ENCODE results near the gene XCL2.
"Not testable (repeated sequence)": the region's sequence is repeated elsewhere in the genome, so short reads cannot be mapped to it uniquely, and the experiment has no call there.

Gene XCL2

GRCh38 chr1:168582688-168583336, 39.0 kb upstream of the XCL2 start:
- no peaks in the 10 kb centered on the region for H3K36me3 ChIP-seq (ENCODE audit: insufficient read depth, low read length)
- no peak overlapping the region for H3K4me3 ChIP-seq (ENCODE audit: low read depth in 1 of 2, low read length in 2 of 2)
- H3K9me3 ChIP-seq (ENCODE audit: insufficient read depth, low read length, severe bottlenecking), result no peaks in the 10 kb centered on the region
- no peak overlapping the region for H3K4me2 ChIP-seq (ENCODE audit: insufficient read depth, low read length)
- no peaks in the 10 kb centered on the region for H3K27me3 ChIP-seq (ENCODE audit: insufficient read depth, low read length, poor library complexity)
- H3K4me1 ChIP-seq (ENCODE audit: insufficient read depth, low read length), result no peaks in the 10 kb centered on the region
- H2AFZ ChIP-seq (ENCODE audit: low read depth, low read length), result no peak overlapping the region
- H3K9ac ChIP-seq (ENCODE audit: low read depth, low read length), result no peak overlapping the region
- no peak overlapping the region for H3K27ac ChIP-seq (ENCODE audit: low read length)
- DNase-seq, result no peak
- no peaks in the 10 kb centered on the region for H3K79me2 ChIP-seq (ENCODE audit: insufficient read depth, low read length)
- no peak for ATAC-seq (ENCODE audit: insufficient read depth, low read depth)
- TF ChIP-seq CTCF (IDR thresholded peaks at IDR 0.05; ENCODE audit: borderline replicate concordance, extremely low read depth, low read length, poor library complexity, severe bottlenecking) (no peak), EZH2 (IDR thresholded peaks at IDR 0.05; ENCODE audit: borderline replicate concordance, low read depth, low read length, severe bottlenecking) (no peak)
- no peaks in the 10 kb centered on the region for H4K20me1 ChIP-seq (ENCODE audit: insufficient read depth, low read length)

- Histone ChIP-seq H3K4me2 (ENCODE audit: insufficient read depth, low read length) (no peak overlapping the region), H3K4me1 (ENCODE audit: insufficient read depth, low read length) (no peaks in the 10 kb centered on the region), H3K36me3 (ENCODE audit: insufficient read depth, low read length) (no peaks in the 10 kb centered on the region), H3K9ac (ENCODE audit: low read depth, low read length) (no peak overlapping the region), H3K27me3 (ENCODE audit: insufficient read depth, low read length, poor library complexity) (no peaks in the 10 kb centered on the region), H3K4me3 (ENCODE audit: low read depth in 1 of 2, low read length in 2 of 2) (no peak overlapping the region), H3K79me2 (ENCODE audit: insufficient read depth, low read length) (no peaks in the 10 kb centered on the region), H4K20me1 (ENCODE audit: insufficient read depth, low read length) (no peaks in the 10 kb centered on the region), H3K27ac (ENCODE audit: low read length) (no peak overlapping the region), H3K9me3 (ENCODE audit: insufficient read depth, low read length, severe bottlenecking) (no peaks in the 10 kb centered on the region), H2AFZ (ENCODE audit: low read depth, low read length) (no peak overlapping the region)
- DNase-seq, result no peak
- TF ChIP-seq EZH2 (IDR thresholded peaks at IDR 0.05; ENCODE audit: borderline replicate concordance, low read depth, low read length, severe bottlenecking) (no peak), CTCF (IDR thresholded peaks at IDR 0.05; ENCODE audit: borderline replicate concordance, extremely low read depth, low read length, poor library complexity, severe bottlenecking) (no peak)
- no peak for ATAC-seq (ENCODE audit: insufficient read depth, low read depth)
Observed at GRCh38 chr1:168581817-168582572, 38.2 kb upstream of the XCL2 start.

- H3K27ac ChIP-seq (ENCODE audit: low read length); H3K79me2 ChIP-seq (ENCODE audit: insufficient read depth, low read length); DNase-seq; ATAC-seq (ENCODE audit: insufficient read depth, low read depth); H3K4me3 ChIP-seq (ENCODE audit: low read depth in 1 of 2, low read length in 2 of 2); H3K9ac ChIP-seq (ENCODE audit: low read depth, low read length); H3K36me3 ChIP-seq (ENCODE audit: insufficient read depth, low read length); H3K9me3 ChIP-seq (ENCODE audit: insufficient read depth, low read length, severe bottlenecking); H3K4me2 ChIP-seq (ENCODE audit: insufficient read depth, low read length); H3K4me1 ChIP-seq (ENCODE audit: insufficient read depth, low read length); H4K20me1 ChIP-seq (ENCODE audit: insufficient read depth, low read length); H2AFZ ChIP-seq (ENCODE audit: low read depth, low read length); H3K27me3 ChIP-seq (ENCODE audit: insufficient read depth, low read length, poor library complexity): not testable (repeated sequence)
Observed at GRCh38 chr1:168580991-168581390, 37.2 kb upstream of the XCL2 start.

GRCh38 chr1:168580290-168580689, 36.5 kb upstream of the XCL2 start:
- not testable (repeated sequence) for ATAC-seq (ENCODE audit: insufficient read depth, low read depth); H3K9me3 ChIP-seq (ENCODE audit: insufficient read depth, low read length, severe bottlenecking); H3K4me2 ChIP-seq (ENCODE audit: insufficient read depth, low read length); H3K27me3 ChIP-seq (ENCODE audit: insufficient read depth, low read length, poor library complexity); H3K79me2 ChIP-seq (ENCODE audit: insufficient read depth, low read length); H3K36me3 ChIP-seq (ENCODE audit: insufficient read depth, low read length); H2AFZ ChIP-seq (ENCODE audit: low read depth, low read length); H4K20me1 ChIP-seq (ENCODE audit: insufficient read depth, low read length); H3K4me3 ChIP-seq (ENCODE audit: low read depth in 1 of 2, low read length in 2 of 2); H3K4me1 ChIP-seq (ENCODE audit: insufficient read depth, low read length); H3K9ac ChIP-seq (ENCODE audit: low read depth, low read length); H3K27ac ChIP-seq (ENCODE audit: low read length); DNase-seq

GRCh38 chr1:168578531-168579185, 34.9 kb upstream of the XCL2 start:
- not testable (repeated sequence) for H3K79me2 ChIP-seq (ENCODE audit: insufficient read depth, low read length); H3K27me3 ChIP-seq (ENCODE audit: insufficient read depth, low read length, poor library complexity); H3K4me2 ChIP-seq (ENCODE audit: insufficient read depth, low read length); H3K9ac ChIP-seq (ENCODE audit: low read depth, low read length); H3K27ac ChIP-seq (ENCODE audit: low read length); H3K36me3 ChIP-seq (ENCODE audit: insufficient read depth, low read length); H3K4me1 ChIP-seq (ENCODE audit: insufficient read depth, low read length); H3K4me3 ChIP-seq (ENCODE audit: low read depth in 1 of 2, low read length in 2 of 2); H3K9me3 ChIP-seq (ENCODE audit: insufficient read depth, low read length, severe bottlenecking); H4K20me1 ChIP-seq (ENCODE audit: insufficient read depth, low read length); H2AFZ ChIP-seq (ENCODE audit: low read depth, low read length); DNase-seq; ATAC-seq (ENCODE audit: insufficient read depth, low read depth)

- not testable (repeated sequence) for H3K9ac ChIP-seq (ENCODE audit: low read depth, low read length); H2AFZ ChIP-seq (ENCODE audit: low read depth, low read length); DNase-seq; H3K4me2 ChIP-seq (ENCODE audit: insufficient read depth, low read length); H3K4me3 ChIP-seq (ENCODE audit: low read depth in 1 of 2, low read length in 2 of 2); H3K36me3 ChIP-seq (ENCODE audit: insufficient read depth, low read length); H3K27me3 ChIP-seq (ENCODE audit: insufficient read depth, low read length, poor library complexity); H3K27ac ChIP-seq (ENCODE audit: low read length); H3K9me3 ChIP-seq (ENCODE audit: insufficient read depth, low read length, severe bottlenecking); H3K4me1 ChIP-seq (ENCODE audit: insufficient read depth, low read length); H3K79me2 ChIP-seq (ENCODE audit: insufficient read depth, low read length); H4K20me1 ChIP-seq (ENCODE audit: insufficient read depth, low read length)
- peak; percentile 47 for ATAC-seq (ENCODE audit: insufficient read depth, low read depth)
Observed at GRCh38 chr1:168576245-168576688, 32.5 kb upstream of the XCL2 start, which contains the start of gene XCL1. XCL1 (plus strand) TSS chr1:168576605; CDS start chr1:168576638, 33 bp downstream.

Measured in DND-41 (cell line).